ENCODE measurements around the gene GPR176.

The GPR176 gene, protein sequence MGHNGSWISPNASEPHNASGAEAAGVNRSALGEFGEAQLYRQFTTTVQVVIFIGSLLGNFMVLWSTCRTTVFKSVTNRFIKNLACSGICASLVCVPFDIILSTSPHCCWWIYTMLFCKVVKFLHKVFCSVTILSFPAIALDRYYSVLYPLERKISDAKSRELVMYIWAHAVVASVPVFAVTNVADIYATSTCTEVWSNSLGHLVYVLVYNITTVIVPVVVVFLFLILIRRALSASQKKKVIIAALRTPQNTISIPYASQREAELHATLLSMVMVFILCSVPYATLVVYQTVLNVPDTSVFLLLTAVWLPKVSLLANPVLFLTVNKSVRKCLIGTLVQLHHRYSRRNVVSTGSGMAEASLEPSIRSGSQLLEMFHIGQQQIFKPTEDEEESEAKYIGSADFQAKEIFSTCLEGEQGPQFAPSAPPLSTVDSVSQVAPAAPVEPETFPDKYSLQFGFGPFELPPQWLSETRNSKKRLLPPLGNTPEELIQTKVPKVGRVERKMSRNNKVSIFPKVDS

DNA sequence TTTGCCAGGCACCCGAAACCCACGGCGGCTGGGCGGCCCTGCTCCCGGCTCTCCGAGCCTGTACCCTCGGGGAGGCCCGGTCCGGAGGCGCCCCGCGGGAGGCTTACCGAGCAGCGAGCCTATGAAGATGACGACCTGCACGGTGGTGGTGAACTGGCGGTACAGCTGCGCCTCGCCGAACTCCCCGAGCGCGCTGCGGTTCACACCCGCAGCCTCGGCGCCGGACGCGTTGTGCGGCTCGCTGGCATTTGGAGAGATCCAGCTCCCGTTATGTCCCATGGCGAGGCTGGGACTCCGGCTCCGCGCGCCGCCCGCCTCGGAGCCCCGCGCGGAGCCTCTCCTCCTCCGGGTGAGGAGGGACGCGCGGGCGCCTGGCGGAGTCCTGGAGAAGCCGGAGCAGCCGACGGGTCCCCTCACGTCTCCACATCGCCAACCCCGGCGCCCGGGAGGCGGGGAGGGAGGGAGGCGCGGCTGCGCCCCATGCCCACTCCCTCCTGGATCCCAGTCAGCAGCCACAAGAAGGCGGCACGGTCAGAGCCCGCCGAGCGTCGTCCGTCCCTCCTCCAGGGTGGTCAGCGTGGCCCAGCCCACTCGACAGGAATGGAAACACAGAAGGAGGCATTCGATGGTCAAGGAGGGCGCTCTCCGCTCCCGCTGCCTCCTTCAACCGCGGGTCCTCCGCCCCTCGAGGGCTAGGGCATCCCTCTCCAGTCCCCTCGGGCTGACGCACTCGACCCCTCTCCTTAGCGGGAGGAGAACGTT, at the start of gene GPR176:
TSS of gene GPR176 (minus strand) at position 519 of the 762 bp plus-strand sequence. CDS start at position 279, 240 bp downstream.
- in situ Hi-C loops (cut with MboI; ENCODE audit: low pct_unique_long_range_greater_than_20kb, low sequenced_read_pairs, unreplicated experiment) = no loop called here
- TF ChIP-seq, protein P1, sequence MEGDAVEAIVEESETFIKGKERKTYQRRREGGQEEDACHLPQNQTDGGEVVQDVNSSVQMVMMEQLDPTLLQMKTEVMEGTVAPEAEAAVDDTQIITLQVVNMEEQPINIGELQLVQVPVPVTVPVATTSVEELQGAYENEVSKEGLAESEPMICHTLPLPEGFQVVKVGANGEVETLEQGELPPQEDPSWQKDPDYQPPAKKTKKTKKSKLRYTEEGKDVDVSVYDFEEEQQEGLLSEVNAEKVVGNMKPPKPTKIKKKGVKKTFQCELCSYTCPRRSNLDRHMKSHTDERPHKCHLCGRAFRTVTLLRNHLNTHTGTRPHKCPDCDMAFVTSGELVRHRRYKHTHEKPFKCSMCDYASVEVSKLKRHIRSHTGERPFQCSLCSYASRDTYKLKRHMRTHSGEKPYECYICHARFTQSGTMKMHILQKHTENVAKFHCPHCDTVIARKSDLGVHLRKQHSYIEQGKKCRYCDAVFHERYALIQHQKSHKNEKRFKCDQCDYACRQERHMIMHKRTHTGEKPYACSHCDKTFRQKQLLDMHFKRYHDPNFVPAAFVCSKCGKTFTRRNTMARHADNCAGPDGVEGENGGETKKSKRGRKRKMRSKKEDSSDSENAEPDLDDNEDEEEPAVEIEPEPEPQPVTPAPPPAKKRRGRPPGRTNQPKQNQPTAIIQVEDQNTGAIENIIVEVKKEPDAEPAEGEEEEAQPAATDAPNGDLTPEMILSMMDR (IDR thresholded peaks at IDR 0.05; ENCODE audit: extremely low read depth, insufficient read depth, missing control alignments) = no peak
- DNase-seq (ENCODE audit: low spot score) = peak; percentile 46

DNA sequence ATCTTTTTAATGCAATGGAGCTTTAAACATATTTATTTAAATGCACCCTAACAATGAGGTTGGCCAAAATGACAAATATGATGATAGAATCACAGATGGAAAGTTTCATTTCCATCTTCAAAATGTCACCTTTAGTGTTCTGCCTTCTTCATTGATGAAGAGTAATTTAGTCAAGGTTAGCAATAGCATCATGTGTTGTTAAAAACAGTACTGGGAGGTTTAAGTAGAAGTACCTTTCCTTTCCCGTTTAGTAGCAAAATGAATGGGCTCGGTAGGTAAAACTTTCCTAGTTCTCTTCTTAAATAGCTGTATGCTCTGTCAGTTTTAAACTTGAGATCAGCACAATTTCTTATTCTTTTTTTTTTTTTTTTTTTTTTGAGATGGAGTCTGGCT, 48.9 kb upstream of the GPR176 start:
- in situ Hi-C loops (cut with MboI; ENCODE audit: low pct_unique_long_range_greater_than_20kb, low sequenced_read_pairs, unreplicated experiment) = no loop called here
- no peak for DNase-seq (ENCODE audit: low spot score)
- TF ChIP-seq, protein P1 (IDR thresholded peaks at IDR 0.05; ENCODE audit: extremely low read depth, insufficient read depth, missing control alignments) = no peak

DNA sequence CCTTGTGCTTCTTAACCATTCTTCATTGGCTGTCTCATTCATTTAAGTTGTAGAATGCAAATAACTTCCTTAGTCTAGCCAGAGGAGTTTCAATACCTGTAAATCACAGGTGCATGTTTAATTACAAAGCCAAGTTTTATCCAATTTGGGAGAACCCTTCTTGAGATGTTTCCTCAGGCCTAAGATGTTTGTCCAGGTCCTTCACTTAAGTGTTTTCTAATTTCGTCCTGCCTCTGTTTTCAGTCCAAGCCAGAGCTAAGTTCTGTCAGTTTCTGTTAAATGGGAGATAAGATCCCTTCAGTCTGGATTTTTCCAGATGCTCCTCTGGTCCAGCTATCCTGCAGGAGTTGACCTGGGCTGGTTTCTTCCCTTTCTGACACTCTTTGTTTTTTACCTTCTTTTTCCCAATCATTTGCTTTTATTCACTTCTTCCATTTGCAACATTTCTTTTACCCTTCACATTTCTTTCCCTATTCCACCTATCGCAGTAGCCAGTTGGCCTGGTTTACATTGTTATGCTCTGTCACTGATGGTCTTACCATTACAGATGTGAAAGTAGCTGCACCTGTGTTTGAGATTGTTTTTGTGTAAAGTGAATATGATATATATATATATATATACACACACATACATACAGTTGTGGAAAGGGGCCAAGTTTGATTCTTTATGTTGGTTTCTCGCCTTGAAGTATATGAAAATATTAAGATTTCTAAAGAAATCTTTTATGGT, 48.4 kb upstream of the GPR176 start:
- TF ChIP-seq, protein P1 (IDR thresholded peaks at IDR 0.05; ENCODE audit: extremely low read depth, insufficient read depth, missing control alignments) = no peak
- DNase-seq (ENCODE audit: low spot score) = no peak
- in situ Hi-C loops (cut with MboI; ENCODE audit: low pct_unique_long_range_greater_than_20kb, low sequenced_read_pairs, unreplicated experiment) = no loop called here

DNA sequence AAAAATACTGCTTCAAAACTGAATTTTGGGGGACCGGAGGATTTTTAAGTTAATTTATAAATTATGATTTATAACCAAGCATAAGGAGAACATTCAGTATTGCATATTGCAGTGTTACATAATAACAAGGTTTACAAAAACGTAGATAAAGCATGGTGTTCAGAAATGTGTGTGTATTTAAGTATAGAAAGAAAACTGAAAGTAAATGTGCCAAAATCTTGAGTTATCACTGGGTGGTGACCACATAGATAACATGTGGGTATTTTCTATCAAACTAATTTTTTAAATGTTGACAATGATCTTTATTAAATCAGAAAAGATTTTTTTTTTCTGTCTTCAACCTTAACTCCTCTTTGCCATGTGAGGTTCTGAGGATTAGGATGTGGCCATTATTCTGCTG, 46.5 kb upstream of the GPR176 start:
- no peak for DNase-seq (ENCODE audit: low spot score)
- in situ Hi-C loops (cut with MboI; ENCODE audit: low pct_unique_long_range_greater_than_20kb, low sequenced_read_pairs, unreplicated experiment) = no loop called here
- TF ChIP-seq, protein P1 (IDR thresholded peaks at IDR 0.05; ENCODE audit: extremely low read depth, insufficient read depth, missing control alignments) = no peak

DNA sequence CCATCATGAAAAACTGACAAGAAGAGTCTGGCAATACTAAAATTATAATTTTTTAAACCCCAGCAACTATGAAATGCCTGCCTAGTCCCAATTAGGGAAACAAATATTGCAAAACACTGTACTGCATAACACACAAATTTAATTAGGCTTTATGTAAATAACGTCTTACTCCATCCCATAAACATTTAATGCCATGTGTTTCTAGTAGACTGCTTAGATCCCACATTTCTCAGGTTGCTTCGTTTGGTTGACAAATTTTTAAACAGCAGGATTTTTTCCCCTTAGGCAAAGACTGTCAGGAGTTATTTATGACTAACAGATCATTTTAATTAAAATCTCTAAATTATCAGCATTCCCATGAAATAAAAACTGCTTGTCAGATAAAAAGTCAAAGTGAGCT, 43.7 kb upstream of the GPR176 start:
- TF ChIP-seq, protein P1 (IDR thresholded peaks at IDR 0.05; ENCODE audit: extremely low read depth, insufficient read depth, missing control alignments) = no peak
- DNase-seq (ENCODE audit: low spot score) = no peak
- in situ Hi-C loops (cut with MboI; ENCODE audit: low pct_unique_long_range_greater_than_20kb, low sequenced_read_pairs, unreplicated experiment) = no loop called here

DNA sequence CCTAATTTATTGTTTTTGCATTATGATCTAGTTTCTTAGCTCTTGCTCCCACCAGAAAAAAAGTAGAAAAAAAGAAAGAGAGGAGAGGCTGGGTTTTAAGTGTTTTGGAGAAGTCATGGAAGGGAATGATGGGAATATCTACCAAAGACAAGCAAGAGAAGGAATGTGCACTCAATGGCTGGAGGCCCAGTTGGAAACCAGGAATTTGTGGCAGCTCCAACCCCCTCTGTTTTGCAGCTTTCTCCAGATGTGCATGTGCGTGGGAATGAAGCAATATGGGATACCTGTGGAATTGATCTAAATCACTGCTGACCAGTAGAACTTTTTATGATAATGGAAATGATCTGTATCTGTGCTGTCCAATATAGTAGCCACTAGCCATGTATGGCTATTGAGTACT, 41.0 kb upstream of the GPR176 start:
- no peak for DNase-seq (ENCODE audit: low spot score)
- TF ChIP-seq, protein P1 (IDR thresholded peaks at IDR 0.05; ENCODE audit: extremely low read depth, insufficient read depth, missing control alignments) = no peak
- in situ Hi-C loops (cut with MboI; ENCODE audit: low pct_unique_long_range_greater_than_20kb, low sequenced_read_pairs, unreplicated experiment) = no loop called here
